Osteoblast (primary cell): ENCODE data around the gene PPCDC. TPM values are rescaled to one million over a fixed set of nuclear protein-coding genes. Genes with fewer than 3 reads are reported as not detected.
A peak's percentile ranks its signal among the peaks of the same experiment; 100 is the strongest.

Source experiments
- DNase-seq: peaks from one replicate; pipeline ENCODE4 v3.0.0; 2011; ENCODE audit warnings: low spot score, mixed read lengths; ENCODE audit not compliant: insufficient read length; ENCODE audit errors: missing footprints
- H2AFZ ChIP-seq: 2 replicates; pipeline ENCODE4 v1.6.0; 2011; ENCODE audit warnings: mild to moderate bottlenecking, low read length
- H3K27ac ChIP-seq: 2 replicates; pipeline ENCODE4 v1.5.1; 2011; ENCODE audit warnings: mild to moderate bottlenecking, low read depth, low read length, moderate library complexity
- H3K27me3 ChIP-seq: 2 replicates; pipeline ENCODE4 v1.6.0; 2012; ENCODE audit warnings: mild to moderate bottlenecking, control low read depth, inconsistent platforms, low read length, moderate library complexity; ENCODE audit not compliant: insufficient read depth
- H3K36me3 ChIP-seq: 2 replicates; pipeline ENCODE4 v1.5.1; 2011; ENCODE audit warnings: mild to moderate bottlenecking, low read length, control low read depth, moderate library complexity; ENCODE audit not compliant: insufficient read depth
- H3K4me1 ChIP-seq: 2 replicates; pipeline ENCODE4 v1.5.1; 2011; ENCODE audit warnings: mild to moderate bottlenecking, low read length, control low read depth, moderate library complexity; ENCODE audit not compliant: insufficient read depth
- H3K4me2 ChIP-seq: 2 replicates; pipeline ENCODE4 v1.6.0; 2011; ENCODE audit warnings: mild to moderate bottlenecking, low read length; ENCODE audit not compliant: insufficient read depth
- H3K4me3 ChIP-seq: fragments of 200-600 bp; sonication (generic); 3 replicates; pipeline ENCODE4 v1.5.1; 2012; ENCODE audit warnings: mild to moderate bottlenecking, low read length, inconsistent platforms; ENCODE audit not compliant: insufficient read depth
- H3K79me2 ChIP-seq: 2 replicates; pipeline ENCODE4 v1.6.0; 2012; ENCODE audit warnings: mild to moderate bottlenecking, low read length, control low read depth, inconsistent platforms; ENCODE audit not compliant: insufficient read depth
- H3K9me3 ChIP-seq: 2 replicates; pipeline ENCODE4 v1.5.1; 2011; ENCODE audit warnings: low read depth, low read length, control low read depth
- H4K20me1 ChIP-seq: 2 replicates; pipeline ENCODE4 v1.6.0; 2012; ENCODE audit warnings: mild to moderate bottlenecking, low read length, control low read depth; ENCODE audit not compliant: insufficient read depth
- total RNA-seq: library from RNA; depleted of rRNA; stranded (reverse); fragments of >200 nt; gene quantifications from 2 replicates; pipeline ENCODE4 v1.2.3, GENCODE V29; 2012
- TF ChIP-seq, protein P1 (sequence below): IDR thresholded peaks from 2 replicates; pipeline ENCODE4 v1.5.1; 2011; ENCODE audit warnings: mild to moderate bottlenecking, low read depth, low read length, moderate library complexity; ENCODE audit errors: extremely low read depth

The PPCDC gene
- total RNA-seq, 1 donor = 6.5 TPM

DNA sequence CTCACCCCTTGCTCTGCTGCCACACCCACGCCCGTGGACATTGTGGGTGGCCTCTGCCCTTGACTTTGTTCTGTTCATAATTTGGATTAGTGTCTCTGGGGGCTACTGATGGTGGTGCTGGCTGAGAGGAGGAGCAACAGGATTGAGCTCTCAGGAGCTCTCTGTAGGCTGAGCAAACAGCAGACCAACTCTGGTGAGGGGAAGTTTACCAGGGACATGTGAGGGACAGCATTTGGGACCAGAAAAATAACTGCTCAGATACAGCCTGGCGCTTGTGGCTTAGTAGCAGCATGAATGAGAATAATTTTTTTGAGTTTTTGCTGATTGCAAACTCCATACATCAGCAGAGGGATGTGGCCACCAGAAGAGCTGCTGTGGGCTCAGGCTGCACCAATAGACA, 14.8 kb downstream of the PPCDC start:
- peaks cover 9% of the 10 kb centered on the region for H4K20me1 ChIP-seq
- TF ChIP-seq, protein P1, sequence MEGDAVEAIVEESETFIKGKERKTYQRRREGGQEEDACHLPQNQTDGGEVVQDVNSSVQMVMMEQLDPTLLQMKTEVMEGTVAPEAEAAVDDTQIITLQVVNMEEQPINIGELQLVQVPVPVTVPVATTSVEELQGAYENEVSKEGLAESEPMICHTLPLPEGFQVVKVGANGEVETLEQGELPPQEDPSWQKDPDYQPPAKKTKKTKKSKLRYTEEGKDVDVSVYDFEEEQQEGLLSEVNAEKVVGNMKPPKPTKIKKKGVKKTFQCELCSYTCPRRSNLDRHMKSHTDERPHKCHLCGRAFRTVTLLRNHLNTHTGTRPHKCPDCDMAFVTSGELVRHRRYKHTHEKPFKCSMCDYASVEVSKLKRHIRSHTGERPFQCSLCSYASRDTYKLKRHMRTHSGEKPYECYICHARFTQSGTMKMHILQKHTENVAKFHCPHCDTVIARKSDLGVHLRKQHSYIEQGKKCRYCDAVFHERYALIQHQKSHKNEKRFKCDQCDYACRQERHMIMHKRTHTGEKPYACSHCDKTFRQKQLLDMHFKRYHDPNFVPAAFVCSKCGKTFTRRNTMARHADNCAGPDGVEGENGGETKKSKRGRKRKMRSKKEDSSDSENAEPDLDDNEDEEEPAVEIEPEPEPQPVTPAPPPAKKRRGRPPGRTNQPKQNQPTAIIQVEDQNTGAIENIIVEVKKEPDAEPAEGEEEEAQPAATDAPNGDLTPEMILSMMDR = no peak
- no peak overlapping the region for H2AFZ ChIP-seq
- H3K27me3 ChIP-seq = no peaks in the 10 kb centered on the region
- no peaks in the 10 kb centered on the region for H3K36me3 ChIP-seq
- no peak overlapping the region for H3K27ac ChIP-seq
- H3K4me1 ChIP-seq = peaks cover 13% of the 10 kb centered on the region
- peaks cover 6% of the 10 kb centered on the region for H3K79me2 ChIP-seq
- H3K9me3 ChIP-seq = no peaks in the 10 kb centered on the region
- DNase-seq = no peak
- no peak overlapping the region for H3K4me2 ChIP-seq
- H3K4me3 ChIP-seq = no peak overlapping the region

GRCh38 chr15:75042730-75043508, 19.5 kb downstream of the PPCDC start:
- DNase-seq = no peak
- no peaks in the 10 kb centered on the region for H3K9me3 ChIP-seq
- peak overlapping the region; percentile 93 for H3K27ac ChIP-seq
- peak overlapping the region; percentile 43 for H3K4me3 ChIP-seq
- peaks cover 3% of the 10 kb centered on the region for H3K79me2 ChIP-seq
- TF ChIP-seq, protein P1 = peak; percentile 40
- no peaks in the 10 kb centered on the region for H3K36me3 ChIP-seq
- H3K27me3 ChIP-seq = no peaks in the 10 kb centered on the region
- peak overlapping the region; percentile 63 for H3K4me2 ChIP-seq
- H4K20me1 ChIP-seq = peaks cover 16% of the 10 kb centered on the region
- H3K4me1 ChIP-seq = peaks cover 26% of the 10 kb centered on the region
- peak overlapping the region; percentile 17 for H2AFZ ChIP-seq

- peak; percentile 97 for DNase-seq
- H4K20me1 ChIP-seq = peaks cover 19% of the 10 kb centered on the region
- TF ChIP-seq, protein P1 = peak; percentile 72
- peak overlapping the region; percentile 93 for H3K27ac ChIP-seq
- H3K79me2 ChIP-seq = peaks cover 3% of the 10 kb centered on the region
- H2AFZ ChIP-seq = peak overlapping the region; percentile 78
- peaks cover 25% of the 10 kb centered on the region for H3K4me1 ChIP-seq
- no peaks in the 10 kb centered on the region for H3K27me3 ChIP-seq
- H3K4me3 ChIP-seq = peak overlapping the region; percentile 44
- no peaks in the 10 kb centered on the region for H3K36me3 ChIP-seq
- no peaks in the 10 kb centered on the region for H3K9me3 ChIP-seq
- H3K4me2 ChIP-seq = peak overlapping the region; percentile 73
Measured at GRCh38 chr15:75043509-75044257, 20.3 kb downstream of the PPCDC start.
